Measurements from ENCODE around the gene UBE2Q1.
A peak's percentile ranks its signal among the peaks of the same experiment; 100 is the strongest.

UBE2Q1 gene

GRCh38 chr1:154599658-154600057, 41.2 kb upstream of the UBE2Q1 start:
- DNase-seq: no peak
- Histone ChIP-seq H3K36me3 (peaks cover 41 to 87% (median 63%) of the 10 kb centered on the region in 3 donors), H3K4me3 (no peak overlapping the region), H3K27ac (peak overlapping the region; percentile 10 to 29), H3K27me3 (no peaks in the 10 kb centered on the region), H3K9me3 (no peaks in the 10 kb centered on the region), H3K4me1 (peaks cover 0 to 37% (median 30%) of the 10 kb centered on the region in 4 donors)
- no peak for TF ChIP-seq CTCF (IDR thresholded peaks at IDR 0.05)
- intact Hi-C loops (cut with DNase I; ENCODE audit: low total_unique reads): no loop called here

DNA sequence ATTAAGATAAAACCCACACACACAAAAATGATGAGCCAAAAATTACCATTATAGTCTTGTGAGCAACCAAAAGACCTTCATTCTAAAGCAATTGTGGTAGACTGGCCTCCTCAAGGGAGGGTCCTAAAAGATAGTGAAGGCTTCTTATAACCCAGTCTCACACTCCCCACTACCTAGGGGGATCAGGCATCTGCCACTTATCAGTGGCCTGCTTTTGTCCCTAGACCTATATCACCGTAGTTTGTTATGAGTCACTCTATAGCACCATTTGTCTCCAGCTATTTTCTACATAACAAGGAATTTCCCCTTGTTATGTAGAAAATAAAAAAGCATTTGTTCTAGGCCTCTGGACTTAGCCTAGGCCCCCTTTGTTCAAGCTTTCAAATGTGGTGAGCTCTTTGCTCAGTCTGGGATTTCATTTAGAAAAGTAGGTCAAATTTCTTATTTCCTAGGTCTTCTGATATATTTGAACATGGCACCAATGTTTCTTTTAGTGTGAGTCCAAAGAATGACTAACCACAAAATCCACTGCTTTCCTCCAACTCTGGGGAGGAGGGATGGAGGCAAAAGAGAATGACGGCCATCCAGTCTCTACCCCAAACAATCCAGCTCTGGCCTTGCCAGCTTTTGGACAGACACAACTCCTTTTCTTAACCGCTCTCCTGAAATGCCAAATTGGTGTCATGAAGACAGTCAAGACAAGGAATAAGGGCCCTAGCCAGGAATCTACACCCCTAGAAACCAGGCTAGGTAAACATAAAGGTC, 40.6 kb upstream of the UBE2Q1 start:
- Histone ChIP-seq H3K4me3 (no peak overlapping the region), H3K9me3 (no peaks in the 10 kb centered on the region), H3K27ac (peak overlapping the region; percentile 10 to 29), H3K27me3 (no peaks in the 10 kb centered on the region), H3K4me1 (peaks cover 0 to 35% (median 27%) of the 10 kb centered on the region in 4 donors), H3K36me3 (peaks cover 45 to 93% (median 69%) of the 10 kb centered on the region in 3 donors)
- DNase-seq: no peak
- intact Hi-C loops (cut with DNase I; ENCODE audit: low total_unique reads): no loop called here
- TF ChIP-seq CTCF (IDR thresholded peaks at IDR 0.05): no peak

DNA sequence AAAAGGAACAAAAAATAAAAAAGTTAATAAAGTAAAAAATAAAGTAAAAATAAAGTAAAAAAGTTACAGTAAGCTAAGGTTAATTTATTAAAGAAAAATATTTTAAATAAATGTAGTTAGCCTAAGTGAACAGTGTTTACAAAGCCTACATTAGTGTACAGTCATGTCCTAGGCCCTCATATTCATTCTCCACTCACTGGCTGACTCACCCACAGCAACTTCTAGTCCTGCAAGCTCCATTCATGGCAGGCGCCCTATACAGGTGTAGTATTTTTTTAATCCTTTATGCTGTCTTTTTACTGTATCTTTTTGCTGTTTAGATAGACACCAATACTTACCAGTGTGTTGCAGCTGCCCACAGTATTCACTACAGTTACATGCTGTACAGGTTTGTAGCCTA, 37.2 kb upstream of the UBE2Q1 start:
- DNase-seq: no peak
- H3K9me3 ChIP-seq: no peaks in the 10 kb centered on the region
- no peak overlapping the region for H3K4me3 ChIP-seq
- no peak for TF ChIP-seq CTCF (IDR thresholded peaks at IDR 0.05)
- H3K4me1 ChIP-seq: peaks cover 0 to 21% (median 15%) of the 10 kb centered on the region in 4 donors
- intact Hi-C loops (cut with DNase I; ENCODE audit: low total_unique reads): no loop called here
- H3K27me3 ChIP-seq: no peaks in the 10 kb centered on the region
- peaks cover 62 to 98% (median 81%) of the 10 kb centered on the region in 3 donors for H3K36me3 ChIP-seq
- no peak overlapping the region for H3K27ac ChIP-seq

- no peak overlapping the region for H3K27ac ChIP-seq
- intact Hi-C loops (cut with DNase I; ENCODE audit: low total_unique reads): no loop called here
- no peaks in the 10 kb centered on the region for H3K9me3 ChIP-seq
- H3K4me3 ChIP-seq: no peak overlapping the region
- H3K27me3 ChIP-seq: no peaks in the 10 kb centered on the region
- peaks cover 67 to 98% (median 86%) of the 10 kb centered on the region in 3 donors for H3K36me3 ChIP-seq
- no peak for DNase-seq
- no peak for TF ChIP-seq CTCF (IDR thresholded peaks at IDR 0.05)
- peaks cover 0 to 13% (median 11%) of the 10 kb centered on the region in 4 donors for H3K4me1 ChIP-seq
Observed at GRCh38 chr1:154594811-154595210, 36.3 kb upstream of the UBE2Q1 start.

DNA sequence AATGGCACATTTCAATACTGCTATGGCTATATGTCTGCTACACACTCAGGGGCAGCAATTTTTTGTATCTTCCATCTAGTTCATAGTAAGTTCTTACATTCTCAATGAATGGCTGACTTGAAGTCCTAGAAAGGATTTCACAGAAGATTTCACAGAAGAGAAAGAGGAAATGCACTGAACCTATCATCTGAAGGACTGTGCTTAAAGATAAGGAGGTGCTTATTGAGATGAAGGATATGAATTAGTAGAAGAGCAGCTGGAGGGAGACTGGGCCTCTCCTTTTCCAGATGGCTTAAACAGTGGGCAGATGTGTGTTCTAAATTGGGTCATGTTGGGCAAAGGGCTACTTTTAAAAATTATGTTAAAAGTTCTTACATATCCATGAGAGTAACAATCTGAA, 34.9 kb upstream of the UBE2Q1 start:
- intact Hi-C loops (cut with DNase I; ENCODE audit: low total_unique reads): no loop called here
- Histone ChIP-seq H3K36me3 (peaks cover 81 to 99% (median 97%) of the 10 kb centered on the region in 3 donors), H3K4me1 (no peaks in the 10 kb centered on the region), H3K27ac (no peak overlapping the region), H3K27me3 (no peaks in the 10 kb centered on the region), H3K4me3 (no peak overlapping the region), H3K9me3 (no peaks in the 10 kb centered on the region)
- no peak for TF ChIP-seq CTCF (IDR thresholded peaks at IDR 0.05)
- no peak for DNase-seq
